KG1 (cell line): ENCODE results near the gene ALDH1A1.

Experiments used
- DNase-seq: peaks from one replicate; lab custom pipeline; 2025; lab: John Stamatoyannopoulos, UW

ALDH1A1 gene

GRCh38 chr9:72979405-72980100 lies 26.7 kb upstream of the ALDH1A1 start:
- DNase-seq = no peak

GRCh38 chr9:72978744-72979143 lies 25.9 kb upstream of the ALDH1A1 start:
- DNase-seq = no peak

- DNase-seq = no peak
These were observed 24.8 kb upstream of the ALDH1A1 start for GRCh38 chr9:72977670-72978069.

GRCh38 chr9:72974501-72974900 lies 21.6 kb upstream of the ALDH1A1 start:
- DNase-seq = no peak

GRCh38 chr9:72972636-72973035 lies 19.8 kb upstream of the ALDH1A1 start:
- DNase-seq = no peak

GRCh38 chr9:72971411-72971810 lies 18.6 kb upstream of the ALDH1A1 start:
- no peak for DNase-seq

- no peak for DNase-seq
These were observed 7.6 kb upstream of the ALDH1A1 start for GRCh38 chr9:72960446-72960845.

GRCh38 chr9:72958485-72959281 lies 5.8 kb upstream of the ALDH1A1 start:
- no peak for DNase-seq

GRCh38 chr9:72955571-72955970 lies 2.7 kb upstream of the ALDH1A1 start:
- DNase-seq = no peak

GRCh38 chr9:72955126-72955455 lies 2.2 kb upstream of the ALDH1A1 start:
- no peak for DNase-seq

- no peak for DNase-seq
These were observed 1.7 kb upstream of the ALDH1A1 start for GRCh38 chr9:72954431-72955125.

GRCh38 chr9:72952381-72952690 lies 517 bp downstream of the ALDH1A1 start:
- DNase-seq = no peak

- DNase-seq = no peak
These were observed 1.1 kb downstream of the ALDH1A1 start for GRCh38 chr9:72951520-72952380.

- no peak for DNase-seq
These were observed 1.9 kb downstream of the ALDH1A1 start for GRCh38 chr9:72950875-72951442.

GRCh38 chr9:72949918-72950325 lies 2.9 kb downstream of the ALDH1A1 start:
- DNase-seq = no peak

GRCh38 chr9:72949244-72949582 lies 3.6 kb downstream of the ALDH1A1 start:
- no peak for DNase-seq

GRCh38 chr9:72948575-72949243 lies 4.1 kb downstream of the ALDH1A1 start:
- no peak for DNase-seq

GRCh38 chr9:72947984-72948465 lies 4.8 kb downstream of the ALDH1A1 start:
- no peak for DNase-seq

GRCh38 chr9:72946821-72947220 lies 6.0 kb downstream of the ALDH1A1 start:
- DNase-seq = no peak

GRCh38 chr9:72946318-72946717 lies 6.5 kb downstream of the ALDH1A1 start:
- no peak for DNase-seq

- DNase-seq = no peak
These were observed 7.5 kb downstream of the ALDH1A1 start for GRCh38 chr9:72945391-72945790.
